CD4-positive, alpha-beta T cell treated with Interleukin-15 for 4 hours (primary cell): ENCODE data around the gene ELFN1.
"Not testable (repeated sequence)": the region's sequence is repeated elsewhere in the genome, so short reads cannot be mapped to it uniquely, and the experiment has no call there.

Experiments used
- DNase-seq: peaks from one replicate; pipeline ENCODE4 v3.0.0-alpha.2; 2020; ENCODE audit warnings: low spot score

The ELFN1 gene

GRCh38 chr7:1709281-1709680, 39.2 kb downstream of the ELFN1 start:
- no peak for DNase-seq

- DNase-seq, result no peak
These were observed 39.8 kb downstream of the ELFN1 start for GRCh38 chr7:1709900-1710299.

- no peak for DNase-seq
These were observed 40.9 kb downstream of the ELFN1 start for GRCh38 chr7:1710936-1711335.

GRCh38 chr7:1712907-1713501, 42.9 kb downstream of the ELFN1 start:
- DNase-seq, result no peak

GRCh38 chr7:1713502-1714484, 43.7 kb downstream of the ELFN1 start:
- DNase-seq, result no peak

- no peak for DNase-seq
These were observed 44.7 kb downstream of the ELFN1 start for GRCh38 chr7:1714583-1715330.

- DNase-seq, result no peak
These were observed 45.2 kb downstream of the ELFN1 start for GRCh38 chr7:1715331-1715625.

- DNase-seq, result no peak
These were observed 45.6 kb downstream of the ELFN1 start for GRCh38 chr7:1715671-1716074.

GRCh38 chr7:1716263-1717094, 46.4 kb downstream of the ELFN1 start:
- DNase-seq, result no peak

GRCh38 chr7:1717095-1717483, 47.0 kb downstream of the ELFN1 start:
- no peak for DNase-seq

GRCh38 chr7:1717903-1718676, 48.0 kb downstream of the ELFN1 start:
- DNase-seq, result no peak

GRCh38 chr7:1718850-1719249, 48.8 kb downstream of the ELFN1 start:
- not testable (repeated sequence) for DNase-seq

- not testable (repeated sequence) for DNase-seq
These were observed 49.2 kb downstream of the ELFN1 start for GRCh38 chr7:1719256-1719655.

GRCh38 chr7:1719913-1720312, 49.8 kb downstream of the ELFN1 start:
- DNase-seq, result no peak

- no peak for DNase-seq
These were observed 50.2 kb downstream of the ELFN1 start for GRCh38 chr7:1720326-1720725.

GRCh38 chr7:1721047-1721690, 51.1 kb downstream of the ELFN1 start:
- DNase-seq, result no peak

GRCh38 chr7:1723254-1723653, 53.2 kb downstream of the ELFN1 start:
- DNase-seq, result no peak

GRCh38 chr7:1724118-1724910, 54.2 kb downstream of the ELFN1 start:
- DNase-seq, result no peak

GRCh38 chr7:1725199-1725690, 55.2 kb downstream of the ELFN1 start:
- DNase-seq, result no peak
